AG09309 (cell line): Measurements from ENCODE around the gene G6PC2.
"Not testable (repeated sequence)": the region's sequence is repeated elsewhere in the genome, so short reads cannot be mapped to it uniquely, and the experiment has no call there.

Source experiments
- DNase-seq: peaks from one replicate; pipeline ENCODE4 v3.0.0-alpha.2; 2010; ENCODE audit warnings: low read depth
- H3K4me3 ChIP-seq: 2 replicates; pipeline ENCODE4 v1.5.1; 2011; ENCODE audit warnings: mild to moderate bottlenecking, low read depth, low read length, moderate library complexity; ENCODE audit not compliant: control insufficient read depth
- TF ChIP-seq, protein P1 (sequence below): IDR thresholded peaks from 2 replicates; pipeline ENCODE4 v1.5.1; 2011; ENCODE audit warnings: mild to moderate bottlenecking, low read depth, low read length, inconsistent platforms; ENCODE audit not compliant: insufficient read depth, control insufficient read depth; ENCODE audit errors: missing control alignments

The G6PC2 gene

GRCh38 chr2:168858146-168858545 is 42.9 kb upstream of the G6PC2 start:
- TF ChIP-seq, protein P1, sequence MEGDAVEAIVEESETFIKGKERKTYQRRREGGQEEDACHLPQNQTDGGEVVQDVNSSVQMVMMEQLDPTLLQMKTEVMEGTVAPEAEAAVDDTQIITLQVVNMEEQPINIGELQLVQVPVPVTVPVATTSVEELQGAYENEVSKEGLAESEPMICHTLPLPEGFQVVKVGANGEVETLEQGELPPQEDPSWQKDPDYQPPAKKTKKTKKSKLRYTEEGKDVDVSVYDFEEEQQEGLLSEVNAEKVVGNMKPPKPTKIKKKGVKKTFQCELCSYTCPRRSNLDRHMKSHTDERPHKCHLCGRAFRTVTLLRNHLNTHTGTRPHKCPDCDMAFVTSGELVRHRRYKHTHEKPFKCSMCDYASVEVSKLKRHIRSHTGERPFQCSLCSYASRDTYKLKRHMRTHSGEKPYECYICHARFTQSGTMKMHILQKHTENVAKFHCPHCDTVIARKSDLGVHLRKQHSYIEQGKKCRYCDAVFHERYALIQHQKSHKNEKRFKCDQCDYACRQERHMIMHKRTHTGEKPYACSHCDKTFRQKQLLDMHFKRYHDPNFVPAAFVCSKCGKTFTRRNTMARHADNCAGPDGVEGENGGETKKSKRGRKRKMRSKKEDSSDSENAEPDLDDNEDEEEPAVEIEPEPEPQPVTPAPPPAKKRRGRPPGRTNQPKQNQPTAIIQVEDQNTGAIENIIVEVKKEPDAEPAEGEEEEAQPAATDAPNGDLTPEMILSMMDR: no peak
- no peak overlapping the region for H3K4me3 ChIP-seq
- DNase-seq: no peak

DNA sequence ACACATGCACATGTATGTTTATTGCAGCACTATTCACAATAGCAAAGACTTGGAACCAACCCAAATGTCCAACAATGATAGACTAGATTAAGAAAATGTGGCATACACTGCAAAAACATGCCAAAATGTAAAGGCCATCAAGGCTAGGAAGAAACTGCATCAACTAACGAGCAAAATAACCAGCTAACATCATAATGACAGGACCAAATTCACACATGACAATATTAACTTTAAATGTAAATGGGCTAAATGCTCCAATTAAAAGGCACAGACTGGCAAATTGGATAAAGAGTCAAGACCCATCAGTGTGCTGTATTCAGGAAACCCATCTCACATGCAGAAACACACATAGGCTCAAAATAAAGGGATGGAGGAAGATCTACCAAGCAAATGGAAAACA is 33.9 kb upstream of the G6PC2 start:
- not testable (repeated sequence) for DNase-seq, H3K4me3 ChIP-seq

DNA sequence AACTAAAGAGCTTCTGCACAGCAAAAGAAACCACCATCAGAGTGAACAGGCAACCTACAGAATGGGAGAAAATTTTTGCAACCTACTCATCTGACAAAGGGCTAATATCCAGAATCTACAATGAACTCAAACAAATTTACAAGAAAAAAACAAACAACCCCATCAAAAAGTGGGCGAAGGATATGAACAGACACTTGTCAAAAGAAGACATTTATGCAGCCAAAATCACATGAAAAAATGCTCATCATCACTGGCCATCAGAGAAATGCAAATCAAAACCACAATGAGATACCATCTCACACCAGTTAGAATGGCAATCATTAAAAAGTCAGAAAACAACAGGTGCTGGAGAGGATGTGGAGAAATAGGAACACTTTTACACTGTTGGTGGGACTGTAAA is 30.7 kb upstream of the G6PC2 start:
- not testable (repeated sequence) for H3K4me3 ChIP-seq, DNase-seq

- H3K4me3 ChIP-seq, DNase-seq: not testable (repeated sequence)
These were observed 30.3 kb upstream of the G6PC2 start for GRCh38 chr2:168870824-168871223.

DNA sequence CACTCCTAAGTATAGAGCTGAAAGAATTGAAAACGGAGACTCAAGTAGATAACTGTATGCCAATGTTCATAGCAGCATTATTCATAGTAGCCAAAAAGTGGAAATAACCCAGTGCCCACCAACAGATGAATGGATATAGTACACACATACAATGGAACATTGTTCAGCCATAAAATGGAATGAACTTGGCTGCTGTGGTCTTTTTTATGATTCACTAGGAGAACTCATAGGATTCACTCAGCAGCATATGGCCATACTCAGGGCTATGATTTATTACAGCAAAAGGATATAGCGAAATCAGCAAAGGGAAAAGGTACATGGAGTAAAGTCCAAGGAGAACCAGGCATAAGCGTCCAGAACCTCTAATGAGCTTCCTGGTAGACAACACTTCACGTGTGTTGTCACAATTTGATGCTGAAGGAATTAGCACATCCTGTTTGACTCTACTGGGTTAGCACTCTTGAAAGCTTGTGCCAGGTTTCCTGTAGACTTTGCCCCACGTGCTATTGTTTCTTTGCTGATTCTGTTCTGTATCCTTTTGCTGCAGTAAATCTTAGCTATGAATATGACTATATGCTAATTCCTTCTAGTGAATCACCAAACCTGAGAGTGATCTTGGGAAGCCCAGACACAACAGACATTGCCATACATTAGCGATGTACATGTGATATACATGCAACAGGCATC is 26.6 kb upstream of the G6PC2 start:
- TF ChIP-seq, protein P1: no peak
- no peak for DNase-seq
- H3K4me3 ChIP-seq: no peak overlapping the region

DNA sequence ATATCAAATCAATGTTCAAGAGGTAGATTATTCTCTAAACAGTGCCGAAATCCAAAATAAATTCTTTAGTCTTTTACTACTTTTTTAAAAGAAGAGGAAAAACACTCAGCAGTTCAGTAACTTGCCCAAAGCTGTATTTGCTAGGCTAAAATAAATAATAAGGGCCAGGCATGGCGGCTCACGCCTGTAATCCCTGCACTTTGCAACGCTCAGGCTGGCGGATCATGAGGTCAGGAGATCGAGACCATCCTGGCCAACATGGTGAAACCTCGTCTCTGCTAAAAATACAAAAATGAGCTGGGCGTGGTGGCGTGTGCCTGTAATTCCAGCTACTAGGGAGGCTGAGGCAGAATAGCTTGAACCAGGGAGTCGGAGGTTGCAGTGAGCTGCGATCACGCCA is 18.9 kb upstream of the G6PC2 start:
- not testable (repeated sequence) for DNase-seq, H3K4me3 ChIP-seq

GRCh38 chr2:168884975-168885374 is 16.1 kb upstream of the G6PC2 start:
- DNase-seq: no peak
- TF ChIP-seq, protein P1: no peak
- H3K4me3 ChIP-seq: no peak overlapping the region

- DNase-seq: no peak
- H3K4me3 ChIP-seq: peak overlapping the region; percentile 84
- TF ChIP-seq, protein P1: no peak
These were observed 11.5 kb upstream of the G6PC2 start for GRCh38 chr2:168889635-168890005.

- peak; percentile 40 for DNase-seq
- TF ChIP-seq, protein P1: peak; percentile 17
- H3K4me3 ChIP-seq: peak within 1 kb of the TSS; percentile 84
These were observed 10.9 kb upstream of the G6PC2 start, which contains the start of gene SPC25 for GRCh38 chr2:168890006-168890782. TSS of gene SPC25 (minus strand) at chr2:168890430. CDS start at chr2:168889519, 911 bp downstream.
